HG03457 (cell line): ENCODE measurements around the gene FPGS.

Experiments used
- ATAC-seq: cut with Tn5 transposase; IDR thresholded peaks from one replicate; pipeline ENCODE4 v1.9.1; 2021; ENCODE audit warnings: moderate number of reproducible peaks; ENCODE audit not compliant: unreplicated experiment

The FPGS gene

DNA sequence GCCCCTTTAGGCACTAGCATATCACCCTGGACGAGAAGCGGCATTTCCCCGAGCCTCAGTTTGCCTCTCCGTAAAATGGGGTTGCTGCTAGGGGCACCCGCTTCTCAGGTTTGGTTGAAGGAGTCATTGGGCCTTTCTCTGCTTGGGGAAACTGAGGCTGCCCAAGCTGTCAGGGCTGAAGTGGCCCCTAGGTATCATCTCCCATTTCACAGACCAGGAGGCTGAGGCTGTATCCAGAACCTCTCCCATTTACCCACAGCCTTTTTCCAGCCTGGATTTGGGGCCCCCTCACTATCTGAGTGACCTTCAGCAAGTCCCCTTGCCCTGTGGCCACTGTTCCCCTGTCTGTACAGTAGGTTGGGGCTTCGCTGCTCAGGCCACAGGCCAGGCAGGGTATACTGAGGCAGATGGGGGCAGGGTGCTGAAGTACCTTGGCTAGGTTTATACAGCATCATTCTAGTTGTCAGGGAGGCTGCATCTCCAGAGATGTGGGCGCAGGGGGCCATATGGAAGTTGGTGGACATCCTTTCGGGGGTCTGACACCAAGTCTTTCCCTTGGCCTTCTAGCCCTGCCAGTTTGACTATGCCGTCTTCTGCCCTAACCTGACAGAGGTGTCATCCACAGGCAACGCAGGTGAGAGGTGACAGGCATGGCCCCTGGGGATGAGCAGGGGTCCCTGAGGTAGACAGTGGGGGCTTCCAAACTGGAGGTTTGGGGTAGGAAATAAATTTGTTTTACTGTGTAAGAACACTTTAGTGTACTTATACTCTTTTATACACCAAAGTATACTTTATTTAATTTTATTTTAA lies 7.9 kb downstream of the FPGS start:
- no peak for ATAC-seq

DNA sequence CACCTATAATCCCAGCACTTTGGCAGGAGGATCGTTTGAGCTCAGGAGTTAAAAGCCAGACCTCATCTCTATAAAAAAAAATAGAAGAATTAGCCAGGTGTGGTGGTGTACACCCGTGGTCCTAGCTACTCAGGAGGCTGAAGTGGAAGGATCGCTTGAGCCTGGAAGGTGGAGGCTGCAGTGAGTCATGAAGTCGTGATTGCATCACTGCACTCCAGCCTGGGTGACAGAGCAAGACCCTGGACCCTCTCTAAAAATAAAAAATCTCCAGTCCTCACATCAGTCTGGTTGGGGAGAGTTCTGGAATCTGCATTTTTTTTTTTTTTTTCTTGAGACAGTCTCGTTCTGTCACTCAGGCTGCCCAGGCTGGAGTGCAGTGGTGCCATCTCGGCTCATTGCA lies 9.3 kb downstream of the FPGS start:
- no peak for ATAC-seq

DNA sequence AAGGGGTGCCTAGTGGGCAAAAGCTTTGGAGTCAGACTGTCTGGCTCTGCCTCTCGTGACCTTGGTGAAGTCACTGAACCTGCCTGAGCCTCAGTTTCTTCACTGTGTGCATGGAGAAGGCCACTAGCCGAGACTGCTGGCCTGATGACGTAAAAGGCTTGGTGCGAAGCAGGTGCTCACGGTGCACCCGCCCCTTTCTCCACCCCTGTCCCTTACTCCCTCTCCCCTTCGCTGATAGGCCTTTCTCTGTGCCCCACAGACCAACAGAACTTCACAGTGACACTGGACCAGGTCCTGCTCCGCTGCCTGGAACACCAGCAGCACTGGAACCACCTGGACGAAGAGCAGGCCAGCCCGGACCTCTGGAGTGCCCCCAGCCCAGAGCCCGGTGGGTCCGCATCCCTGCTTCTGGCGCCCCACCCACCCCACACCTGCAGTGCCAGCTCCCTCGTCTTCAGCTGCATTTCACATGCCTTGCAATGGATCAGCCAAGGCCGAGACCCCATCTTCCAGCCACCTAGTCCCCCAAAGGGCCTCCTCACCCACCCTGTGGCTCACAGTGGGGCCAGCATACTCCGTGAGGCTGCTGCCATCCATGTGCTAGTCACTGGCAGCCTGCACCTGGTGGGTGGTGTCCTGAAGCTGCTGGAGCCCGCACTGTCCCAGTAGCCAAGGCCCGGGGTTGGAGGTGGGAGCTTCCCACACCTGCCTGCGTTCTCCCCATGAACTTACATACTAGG lies 10.4 kb downstream of the FPGS start:
- no peak for ATAC-seq

DNA sequence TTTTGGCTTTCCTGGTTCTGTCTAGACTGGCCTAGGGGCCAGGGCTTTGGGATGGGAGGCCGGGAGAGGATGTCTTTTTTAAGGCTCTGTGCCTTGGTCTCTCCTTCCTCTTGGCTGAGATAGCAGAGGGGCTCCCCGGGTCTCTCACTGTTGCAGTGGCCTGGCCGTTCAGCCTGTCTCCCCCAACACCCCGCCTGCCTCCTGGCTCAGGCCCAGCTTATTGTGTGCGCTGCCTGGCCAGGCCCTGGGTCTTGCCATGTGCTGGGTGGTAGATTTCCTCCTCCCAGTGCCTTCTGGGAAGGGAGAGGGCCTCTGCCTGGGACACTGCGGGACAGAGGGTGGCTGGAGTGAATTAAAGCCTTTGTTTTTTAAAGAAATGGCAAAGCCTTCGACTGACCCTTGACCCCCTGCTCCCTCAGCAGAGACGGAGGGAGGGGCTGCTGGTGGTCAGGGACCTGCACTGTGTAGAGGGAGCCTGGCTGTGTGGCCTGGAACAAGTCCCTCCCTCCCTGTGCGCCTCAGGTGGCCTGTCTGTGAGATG lies 11.1 kb downstream of the FPGS start:
- no peak for ATAC-seq

DNA sequence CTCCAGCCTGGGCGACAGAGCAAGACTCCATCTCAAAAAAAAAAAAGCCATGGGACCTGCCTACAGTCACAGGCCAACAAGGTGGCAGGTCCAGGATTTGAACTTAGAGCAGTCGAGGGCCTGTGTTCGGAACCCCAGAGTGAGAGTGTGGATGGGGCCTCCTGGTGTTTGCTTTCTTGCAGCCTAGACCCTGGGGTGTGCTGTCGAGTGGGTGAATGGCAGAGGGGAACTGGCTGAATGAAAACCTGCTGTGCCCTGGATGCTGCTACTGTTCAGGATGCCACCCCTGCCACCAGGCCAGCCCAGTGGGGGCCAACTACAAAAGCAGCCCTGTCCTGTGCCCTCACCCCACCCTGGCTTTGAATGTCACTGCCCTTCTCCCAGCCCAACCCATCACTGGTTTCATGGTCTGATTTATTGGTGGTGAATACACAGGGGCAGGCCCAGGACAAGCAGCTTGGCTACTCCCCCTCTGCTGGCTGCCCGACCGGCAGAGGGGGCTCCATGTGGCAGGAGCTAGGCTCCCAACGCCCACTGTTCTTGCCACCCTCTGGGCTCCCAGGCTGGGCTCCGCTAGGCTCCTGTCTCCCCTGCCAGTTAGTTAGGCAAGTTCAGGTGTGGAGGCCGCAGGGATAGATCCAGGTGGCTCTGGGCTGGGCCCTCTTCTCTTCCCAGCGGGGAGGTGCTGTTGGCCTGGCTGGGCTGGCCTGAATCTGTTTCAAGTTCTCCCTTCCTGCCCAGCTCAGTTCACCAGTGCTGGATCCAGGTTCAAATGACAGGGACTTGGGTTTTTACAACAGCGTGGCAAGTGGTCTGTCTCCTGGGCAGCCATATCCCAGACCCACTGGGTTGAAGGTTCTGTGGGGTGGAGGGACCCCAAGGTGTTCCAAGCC lies 12.2 kb downstream of the FPGS start:
- ATAC-seq: no peak

DNA sequence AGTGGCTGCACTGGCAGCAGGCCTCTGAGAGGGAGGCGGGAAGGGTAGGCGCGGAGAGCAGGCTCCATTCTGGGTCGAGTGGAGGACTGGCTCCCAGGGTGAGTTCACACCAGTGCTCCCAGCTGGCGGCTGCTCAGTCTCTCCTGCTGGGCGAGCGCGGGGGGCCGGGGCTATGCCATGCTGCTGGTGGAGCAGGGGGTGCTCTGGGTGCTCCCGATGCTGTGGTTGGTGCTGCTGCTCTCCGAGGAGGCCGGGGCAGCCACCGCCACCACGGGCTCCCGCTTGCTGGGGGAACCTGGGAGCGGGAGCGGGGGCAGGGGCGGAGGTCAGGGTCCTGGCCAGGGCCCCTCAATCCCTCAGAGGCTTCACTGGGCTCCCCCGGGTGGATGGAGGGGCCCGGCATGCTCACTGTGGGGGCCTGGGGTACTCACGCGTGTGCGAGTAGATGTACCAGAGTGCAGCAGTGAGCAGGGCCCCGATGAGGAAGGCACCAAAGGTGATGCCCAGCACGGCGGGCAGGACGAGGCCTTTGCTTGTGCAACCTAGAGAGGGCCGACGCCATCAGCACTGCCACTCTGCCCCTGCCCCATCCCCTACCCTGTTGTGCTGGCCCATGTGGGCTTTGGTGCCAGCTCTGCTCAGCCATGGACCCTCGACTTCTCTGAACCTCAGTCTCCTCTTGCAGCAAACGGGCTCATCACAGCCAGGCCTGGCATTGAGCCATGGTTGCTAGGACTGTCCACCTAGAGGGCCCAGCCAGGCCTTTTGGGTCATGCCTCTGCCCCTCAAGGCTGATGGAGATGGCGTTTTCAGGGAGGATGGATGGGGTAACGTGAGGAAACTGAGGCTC lies 13.1 kb downstream of the FPGS start:
- no peak for ATAC-seq

DNA sequence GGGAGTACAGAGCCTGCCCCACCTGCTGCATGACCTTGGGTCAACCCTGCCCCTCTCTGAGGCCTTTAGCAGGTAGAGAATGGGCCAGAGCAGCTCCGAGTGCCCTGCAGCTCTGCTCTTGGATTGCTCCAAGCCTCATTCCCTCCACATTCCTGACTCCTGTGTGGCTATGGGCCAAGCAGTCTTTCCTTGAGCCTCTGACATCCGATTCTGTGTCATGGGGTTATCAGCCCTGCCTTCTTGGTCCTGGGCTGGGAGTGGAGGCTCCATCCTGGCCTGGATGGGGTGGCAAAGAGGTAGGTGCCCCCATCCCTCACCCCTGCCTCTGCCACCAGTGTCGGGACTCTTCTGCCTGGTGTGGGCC lies 13.7 kb downstream of the FPGS start:
- ATAC-seq: no peak

DNA sequence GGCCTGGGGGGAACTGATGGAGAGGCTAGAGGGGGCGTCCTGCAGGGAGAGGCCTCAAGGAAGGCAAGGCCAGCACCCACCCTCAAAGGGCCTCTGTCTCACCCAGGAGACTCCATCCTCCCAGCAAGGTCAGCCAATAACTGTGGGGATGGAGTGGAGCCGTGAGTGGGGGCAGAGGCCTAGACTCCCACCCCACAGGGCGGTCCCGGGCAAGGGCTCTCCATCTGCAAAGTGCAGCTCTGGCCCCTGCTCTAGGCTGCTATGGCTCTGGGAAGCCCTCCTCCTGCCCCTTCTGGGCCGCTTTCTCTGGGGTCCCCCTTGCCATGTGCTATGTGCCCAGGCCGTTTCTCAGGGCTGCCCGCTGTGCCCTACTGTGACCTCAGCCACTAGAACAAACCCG lies 14.0 kb downstream of the FPGS start:
- no peak for ATAC-seq

DNA sequence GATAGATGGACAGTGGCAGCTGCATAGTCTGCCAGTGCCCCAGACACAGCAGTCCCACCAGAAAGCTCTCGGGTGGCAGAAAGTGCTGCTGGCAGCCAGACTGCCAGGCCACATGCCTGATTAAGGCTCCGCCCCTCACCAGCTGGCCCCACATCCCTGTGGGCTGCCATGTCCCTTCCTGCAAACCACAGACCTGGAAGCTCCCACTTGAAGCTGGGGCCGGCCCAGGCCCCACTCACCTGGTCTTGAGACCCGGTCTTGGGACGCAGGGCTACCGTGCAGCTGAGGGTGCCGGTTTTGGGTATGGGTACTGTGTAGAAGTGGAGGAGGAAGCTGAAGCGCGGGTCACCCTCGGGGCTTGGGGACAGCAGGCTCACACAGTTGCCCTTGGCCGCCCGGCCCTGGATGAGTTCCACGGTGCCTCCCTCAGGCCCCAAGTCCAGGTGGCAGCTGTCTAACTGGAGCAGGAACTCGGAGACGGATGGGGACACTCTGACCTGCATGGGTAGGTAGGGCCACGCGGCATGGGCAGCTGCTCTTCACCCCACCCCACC lies 15.3 kb downstream of the FPGS start:
- no peak for ATAC-seq

DNA sequence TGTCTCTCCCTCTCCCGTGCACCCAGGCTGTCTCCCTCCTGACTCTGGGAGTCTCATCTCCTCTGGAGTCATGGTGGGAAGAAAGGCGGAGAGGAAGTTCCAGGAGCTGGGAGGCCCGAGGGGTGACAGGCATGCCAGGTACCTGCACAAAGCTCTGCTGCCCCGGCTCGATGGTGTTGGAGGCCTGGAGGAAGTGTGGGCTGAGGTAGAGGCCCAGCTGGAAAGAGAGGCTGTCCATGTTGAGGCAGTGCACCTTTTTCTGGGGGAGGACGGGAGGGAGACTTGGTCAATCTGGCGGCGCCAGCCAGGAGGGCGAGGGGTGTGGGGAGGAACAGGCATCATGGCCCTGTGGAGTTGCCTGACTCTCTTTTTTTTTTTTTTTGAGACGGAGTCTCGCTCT lies 15.9 kb downstream of the FPGS start:
- ATAC-seq: no peak

DNA sequence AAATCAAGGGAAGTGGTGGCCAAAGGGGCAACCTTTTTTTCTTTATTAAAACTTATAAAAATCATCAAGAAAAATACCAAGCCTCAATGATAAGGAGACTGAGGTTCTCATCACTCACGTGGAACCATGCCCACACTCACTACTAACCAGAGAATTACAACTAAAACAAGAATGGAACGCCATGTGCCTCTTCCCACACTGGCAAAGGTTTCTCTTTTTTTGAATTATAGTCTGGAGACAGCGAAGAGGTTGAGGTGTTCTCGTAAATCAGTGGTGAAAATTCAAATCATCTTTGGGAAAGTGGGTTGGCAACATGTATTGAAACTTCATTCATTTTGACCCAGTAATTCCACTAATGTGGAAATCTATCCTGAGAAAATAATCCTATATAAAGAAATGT lies 19.4 kb downstream of the FPGS start:
- ATAC-seq: no peak

DNA sequence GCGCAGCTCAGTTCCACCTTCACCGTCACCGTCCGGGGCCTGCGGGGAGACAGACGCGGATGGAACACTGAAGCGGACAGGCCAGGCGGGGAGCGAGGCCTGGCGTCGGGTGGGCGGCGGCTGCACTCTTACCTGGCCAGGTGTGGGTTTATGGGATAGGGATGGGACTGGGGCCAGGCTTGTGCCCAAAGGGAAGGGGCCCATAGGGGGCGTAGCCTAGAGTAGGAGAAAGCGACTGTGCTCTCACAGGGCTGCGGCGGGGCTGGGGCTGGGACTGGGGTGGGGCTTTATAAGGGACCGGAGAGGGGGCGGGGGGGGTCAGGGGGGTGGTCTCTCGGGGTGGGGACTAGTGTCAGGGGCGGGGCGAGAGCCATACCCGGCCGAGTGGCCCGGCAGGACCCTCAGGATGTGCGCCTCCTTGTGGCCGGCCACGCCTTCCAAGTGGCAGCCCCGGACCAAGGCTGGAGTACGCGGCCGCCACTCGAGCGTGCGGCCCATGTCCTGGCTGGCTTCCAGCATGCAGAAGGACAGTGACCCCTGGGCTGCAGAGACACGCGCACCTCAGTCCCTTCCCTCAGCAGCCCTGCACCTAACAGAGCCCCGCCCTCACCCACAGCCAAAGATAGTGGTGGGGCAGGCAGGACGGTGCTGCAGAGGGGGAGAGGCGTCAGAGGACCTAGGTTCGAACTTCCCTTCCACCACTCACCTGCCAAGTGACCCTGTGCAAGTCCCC lies 22.8 kb downstream of the FPGS start:
- ATAC-seq: no peak

DNA sequence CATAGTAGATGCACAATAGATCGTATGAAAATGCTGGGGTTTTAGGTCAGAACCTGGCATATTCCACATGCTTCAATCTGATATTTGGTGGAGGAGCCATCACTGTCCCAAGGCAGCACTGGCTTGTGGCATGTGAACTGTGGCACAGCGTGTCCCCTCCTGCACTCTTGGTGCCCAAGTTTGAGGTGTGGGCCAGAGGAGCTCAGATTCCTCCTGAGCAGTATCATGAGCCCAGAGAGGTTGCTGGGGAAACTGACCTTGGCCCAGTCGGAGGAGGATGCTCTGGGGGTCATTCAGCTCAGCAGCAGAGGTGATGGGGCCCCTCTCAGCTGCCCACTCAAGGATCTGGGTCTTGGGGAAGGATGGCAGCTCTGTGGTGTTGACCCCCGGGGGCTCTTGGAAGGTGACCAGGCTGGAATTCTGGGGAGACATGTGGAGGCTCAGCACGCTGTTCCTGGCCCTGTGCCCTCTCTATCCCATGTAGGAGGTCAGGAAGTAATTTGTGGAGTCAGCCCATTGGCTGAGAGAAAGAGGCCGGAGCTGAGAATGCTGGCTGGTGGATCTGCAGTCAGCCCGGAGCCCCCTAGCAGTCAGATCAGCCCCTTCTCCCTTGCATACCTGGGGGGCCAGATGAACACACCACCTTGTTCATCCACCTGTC lies 23.7 kb downstream of the FPGS start:
- no peak for ATAC-seq

DNA sequence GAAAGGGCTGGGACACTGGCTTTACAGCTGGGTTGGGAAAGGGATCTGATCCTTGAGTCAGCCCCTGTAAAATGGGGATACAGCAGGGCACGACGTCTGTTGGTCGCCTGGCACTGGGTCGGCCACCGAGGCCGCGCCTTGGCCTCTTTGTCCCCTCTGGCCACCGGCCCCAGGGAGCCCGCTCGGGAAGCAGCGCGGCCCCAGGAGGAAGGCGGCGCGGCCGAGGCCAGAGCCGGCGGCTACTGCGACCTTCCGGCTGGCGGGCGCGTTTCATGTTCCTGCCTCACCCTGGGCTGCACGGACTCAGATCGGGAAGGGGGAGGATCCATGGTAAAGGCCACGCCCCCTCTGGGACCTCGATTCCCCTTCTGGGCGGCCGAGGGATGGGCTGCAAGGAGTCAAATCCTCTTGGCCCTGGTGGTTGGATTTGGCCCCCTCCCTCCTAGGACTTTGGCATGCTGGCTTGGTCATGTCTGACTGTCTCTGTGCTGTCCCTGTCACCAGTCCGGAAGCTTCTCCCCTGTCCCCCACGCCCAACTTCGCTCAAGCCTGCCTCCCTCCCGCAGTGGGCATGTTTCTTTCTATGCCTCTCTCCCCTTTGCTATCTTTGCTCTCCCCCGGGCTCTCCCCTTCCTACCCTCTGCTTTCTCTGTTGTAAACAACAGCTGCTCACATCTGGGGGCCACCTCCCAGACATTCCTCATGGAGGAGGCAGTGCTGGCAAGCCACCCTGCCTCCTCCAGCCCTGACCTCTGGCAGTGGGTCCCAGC lies 25.8 kb downstream of the FPGS start:
- ATAC-seq: no peak

DNA sequence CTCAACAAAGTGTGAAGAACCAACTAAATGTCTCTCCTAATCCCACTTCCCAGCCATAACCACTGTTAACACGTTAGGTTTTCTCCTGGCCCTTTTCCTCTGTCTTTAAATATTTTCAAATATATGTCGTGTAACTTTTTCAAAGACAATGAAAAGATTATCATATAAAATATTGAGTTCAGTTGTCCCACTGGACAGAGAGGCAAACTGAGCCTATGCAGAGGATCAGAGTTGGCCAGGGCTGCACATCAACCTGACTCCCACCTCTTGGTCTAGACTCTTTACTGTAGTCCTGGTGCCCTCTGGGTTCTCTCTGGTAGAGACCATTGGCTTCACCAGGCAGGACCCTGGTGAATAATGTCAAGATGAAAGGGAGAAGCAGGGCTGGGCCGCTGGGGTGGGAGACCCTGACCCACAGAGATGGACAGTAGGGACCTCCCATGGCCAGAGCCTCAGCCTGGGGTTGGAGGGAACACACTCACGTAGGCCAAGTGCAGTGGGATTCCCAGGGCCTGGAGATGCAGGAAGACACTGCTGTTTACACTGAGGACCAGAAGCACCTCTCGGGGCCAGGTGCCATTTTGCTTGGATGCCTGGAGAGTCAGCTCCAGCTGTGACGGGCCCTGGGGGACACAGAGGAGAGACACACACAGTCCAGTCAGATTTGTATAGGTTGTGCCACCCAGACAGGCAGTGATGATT lies 26.7 kb downstream of the FPGS start:
- ATAC-seq: no peak

DNA sequence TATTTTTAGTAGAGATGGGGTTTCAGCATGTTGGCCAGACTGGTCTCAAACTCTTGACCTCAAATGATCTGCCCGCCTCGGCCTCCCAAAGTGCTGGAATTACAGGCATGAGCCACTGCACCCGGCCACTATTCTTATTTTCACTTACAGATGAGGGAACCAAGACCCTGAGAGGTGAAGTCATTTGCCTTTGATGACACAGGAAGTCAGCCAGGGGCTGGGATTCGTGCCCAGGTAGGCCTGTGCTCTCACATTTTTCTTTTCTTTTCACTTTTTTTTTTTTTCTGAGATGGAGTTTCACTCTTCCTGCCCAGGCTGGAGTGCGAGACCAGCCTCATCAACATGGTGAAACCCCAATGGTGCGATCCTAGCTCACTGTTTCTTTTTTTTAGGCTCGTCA lies 29.6 kb downstream of the FPGS start:
- ATAC-seq: no peak

DNA sequence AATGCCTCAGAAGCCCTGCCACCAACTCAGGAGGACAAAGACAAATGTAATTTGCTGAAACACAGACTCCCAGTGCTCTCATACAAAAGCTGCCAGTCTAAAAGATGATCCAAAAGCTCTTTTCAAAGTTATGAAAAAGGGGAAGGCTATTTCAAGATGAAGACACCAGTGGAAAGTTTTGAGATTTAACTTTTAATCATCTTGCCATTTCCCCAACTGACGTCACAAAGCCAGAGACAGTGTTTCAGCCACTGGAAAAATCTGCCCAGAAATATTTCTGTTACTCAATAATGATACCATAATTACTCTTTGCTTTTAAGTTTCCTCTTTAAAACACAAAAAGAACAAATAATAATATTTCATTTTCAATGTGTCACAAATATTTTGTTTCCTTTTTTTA lies 30.9 kb downstream of the FPGS start:
- no peak for ATAC-seq
